Measurements from ENCODE around the gene BRIP1.

BRIP1 gene

GRCh38 chr17:61699032-61699431 lies 164.3 kb downstream of the BRIP1 start:
- no peak for TF ChIP-seq Cebpa-rat (IDR thresholded peaks at IDR 0.05)
- Histone ChIP-seq H3K36me3 (peaks cover 30% of the 10 kb centered on the region), H3K9me3 (peaks cover 63% of the 10 kb centered on the region)

GRCh38 chr17:61698244-61698643 lies 165.1 kb downstream of the BRIP1 start:
- TF ChIP-seq Cebpa-rat (IDR thresholded peaks at IDR 0.05): no peak
- H3K4me3 ChIP-seq: no peak overlapping the region

More at GRCh38 chr17:61699032-61699431, 164.3 kb downstream of the BRIP1 start:
- H3K4me1 ChIP-seq: no peaks in the 10 kb centered on the region
- no peak overlapping the region for H3K27ac ChIP-seq
- H4K20me1 ChIP-seq: no peaks in the 10 kb centered on the region
- H3K9ac ChIP-seq: no peak overlapping the region
- no peaks in the 10 kb centered on the region for H3K27me3 ChIP-seq
- no peak overlapping the region for H3K4me2 ChIP-seq
- H3K4me3 ChIP-seq: no peak overlapping the region

GRCh38 chr17:61695779-61696337 lies 167.5 kb downstream of the BRIP1 start:
- Histone ChIP-seq H3K4me2 (no peak overlapping the region), H3K27me3 (no peaks in the 10 kb centered on the region), H3K4me3 (no peak overlapping the region), H3K4me1 (no peaks in the 10 kb centered on the region), H3K9ac (no peak overlapping the region), H3K9me3 (peaks cover 34% of the 10 kb centered on the region), H3K27ac (no peak overlapping the region), H3K36me3 (peaks cover 22% of the 10 kb centered on the region), H4K20me1 (no peaks in the 10 kb centered on the region)
- no peak for TF ChIP-seq Cebpa-rat (IDR thresholded peaks at IDR 0.05)

More at GRCh38 chr17:61698244-61698643, 165.1 kb downstream of the BRIP1 start:
- Histone ChIP-seq H3K9ac (no peak overlapping the region), H3K4me2 (no peak overlapping the region), H3K9me3 (peaks cover 58% of the 10 kb centered on the region), H3K36me3 (peaks cover 31% of the 10 kb centered on the region), H3K27me3 (no peaks in the 10 kb centered on the region), H3K27ac (no peak overlapping the region), H3K4me1 (no peaks in the 10 kb centered on the region), H4K20me1 (no peaks in the 10 kb centered on the region)

GRCh38 chr17:61694095-61694494 lies 169.2 kb downstream of the BRIP1 start:
- no peak overlapping the region for H3K4me2 ChIP-seq
- TF ChIP-seq Cebpa-rat (IDR thresholded peaks at IDR 0.05): no peak
- H3K9ac ChIP-seq: no peak overlapping the region
- no peak overlapping the region for H3K4me3 ChIP-seq
- no peaks in the 10 kb centered on the region for H3K27me3 ChIP-seq
- H4K20me1 ChIP-seq: no peaks in the 10 kb centered on the region
- peaks cover 24% of the 10 kb centered on the region for H3K36me3 ChIP-seq
- no peaks in the 10 kb centered on the region for H3K4me1 ChIP-seq
- H3K9me3 ChIP-seq: peaks cover 16% of the 10 kb centered on the region
- H3K27ac ChIP-seq: no peak overlapping the region

GRCh38 chr17:61689610-61690180 lies 173.6 kb downstream of the BRIP1 start:
- Histone ChIP-seq H3K36me3 (peaks cover 38% of the 10 kb centered on the region), H3K4me1 (no peaks in the 10 kb centered on the region), H3K27me3 (no peaks in the 10 kb centered on the region), H3K4me2 (no peak overlapping the region), H3K27ac (no peak overlapping the region), H3K9me3 (no peaks in the 10 kb centered on the region), H4K20me1 (no peaks in the 10 kb centered on the region), H3K4me3 (no peak overlapping the region), H3K9ac (no peak overlapping the region)
- no peak for TF ChIP-seq Cebpa-rat (IDR thresholded peaks at IDR 0.05)

- no peaks in the 10 kb centered on the region for H3K4me1 ChIP-seq
Measured at GRCh38 chr17:61687769-61688168, 175.6 kb downstream of the BRIP1 start.

GRCh38 chr17:61686113-61686512 lies 177.2 kb downstream of the BRIP1 start:
- H3K4me3 ChIP-seq: no peak overlapping the region
- peaks cover 37% of the 10 kb centered on the region for H3K36me3 ChIP-seq
- H3K4me1 ChIP-seq: no peaks in the 10 kb centered on the region
- no peak overlapping the region for H3K27ac ChIP-seq
- H3K9me3 ChIP-seq: no peaks in the 10 kb centered on the region
- no peak for TF ChIP-seq Cebpa-rat (IDR thresholded peaks at IDR 0.05)
- no peaks in the 10 kb centered on the region for H4K20me1 ChIP-seq
- H3K9ac ChIP-seq: no peak overlapping the region
- H3K4me2 ChIP-seq: no peak overlapping the region
- no peaks in the 10 kb centered on the region for H3K27me3 ChIP-seq

More at GRCh38 chr17:61687769-61688168, 175.6 kb downstream of the BRIP1 start:
- Histone ChIP-seq H3K27me3 (no peaks in the 10 kb centered on the region), H4K20me1 (no peaks in the 10 kb centered on the region), H3K27ac (no peak overlapping the region), H3K9me3 (no peaks in the 10 kb centered on the region), H3K4me3 (no peak overlapping the region), H3K4me2 (no peak overlapping the region), H3K36me3 (peaks cover 43% of the 10 kb centered on the region), H3K9ac (no peak overlapping the region)
- TF ChIP-seq Cebpa-rat (IDR thresholded peaks at IDR 0.05): no peak

- Histone ChIP-seq H3K9me3 (no peaks in the 10 kb centered on the region), H3K27ac (no peak overlapping the region), H3K27me3 (no peaks in the 10 kb centered on the region), H3K4me3 (no peak overlapping the region), H3K36me3 (peaks cover 40% of the 10 kb centered on the region), H3K4me2 (no peak overlapping the region), H4K20me1 (no peaks in the 10 kb centered on the region), H3K9ac (no peak overlapping the region), H3K4me1 (no peaks in the 10 kb centered on the region)
- no peak for TF ChIP-seq Cebpa-rat (IDR thresholded peaks at IDR 0.05)
Measured at GRCh38 chr17:61684818-61685217, 178.5 kb downstream of the BRIP1 start.

GRCh38 chr17:61684172-61684571 lies 179.2 kb downstream of the BRIP1 start:
- Histone ChIP-seq H4K20me1 (no peaks in the 10 kb centered on the region), H3K27ac (no peak overlapping the region), H3K9me3 (no peaks in the 10 kb centered on the region), H3K4me3 (no peak overlapping the region), H3K4me1 (no peaks in the 10 kb centered on the region), H3K9ac (no peak overlapping the region), H3K36me3 (peaks cover 34% of the 10 kb centered on the region), H3K27me3 (no peaks in the 10 kb centered on the region), H3K4me2 (no peak overlapping the region)
- TF ChIP-seq Cebpa-rat (IDR thresholded peaks at IDR 0.05): no peak

GRCh38 chr17:61683466-61683865 lies 179.9 kb downstream of the BRIP1 start:
- TF ChIP-seq Cebpa-rat (IDR thresholded peaks at IDR 0.05): no peak
- Histone ChIP-seq H3K9ac (no peak overlapping the region), H3K27ac (no peak overlapping the region), H3K4me3 (no peak overlapping the region), H4K20me1 (no peaks in the 10 kb centered on the region), H3K4me1 (no peaks in the 10 kb centered on the region), H3K9me3 (no peaks in the 10 kb centered on the region), H3K4me2 (no peak overlapping the region), H3K36me3 (peaks cover 29% of the 10 kb centered on the region), H3K27me3 (no peaks in the 10 kb centered on the region)

Measured in BLaER1 (cell line).